GM20000 (cell line): ENCODE data around the gene PRKAG2.
"Not testable (repeated sequence)": the region's sequence is repeated elsewhere in the genome, so short reads cannot be mapped to it uniquely, and the experiment has no call there.

Source experiments
- DNase-seq: peaks from one replicate; pipeline ENCODE4 v3.0.0; 2012; ENCODE audit warnings: low spot score
- TF ChIP-seq, protein P1 (sequence below): IDR thresholded peaks from 2 replicates; pipeline ENCODE4 v1.5.1; 2012; ENCODE audit warnings: mild to moderate bottlenecking, control low read depth; ENCODE audit errors: extremely low read depth, missing control alignments

PRKAG2 gene

DNA sequence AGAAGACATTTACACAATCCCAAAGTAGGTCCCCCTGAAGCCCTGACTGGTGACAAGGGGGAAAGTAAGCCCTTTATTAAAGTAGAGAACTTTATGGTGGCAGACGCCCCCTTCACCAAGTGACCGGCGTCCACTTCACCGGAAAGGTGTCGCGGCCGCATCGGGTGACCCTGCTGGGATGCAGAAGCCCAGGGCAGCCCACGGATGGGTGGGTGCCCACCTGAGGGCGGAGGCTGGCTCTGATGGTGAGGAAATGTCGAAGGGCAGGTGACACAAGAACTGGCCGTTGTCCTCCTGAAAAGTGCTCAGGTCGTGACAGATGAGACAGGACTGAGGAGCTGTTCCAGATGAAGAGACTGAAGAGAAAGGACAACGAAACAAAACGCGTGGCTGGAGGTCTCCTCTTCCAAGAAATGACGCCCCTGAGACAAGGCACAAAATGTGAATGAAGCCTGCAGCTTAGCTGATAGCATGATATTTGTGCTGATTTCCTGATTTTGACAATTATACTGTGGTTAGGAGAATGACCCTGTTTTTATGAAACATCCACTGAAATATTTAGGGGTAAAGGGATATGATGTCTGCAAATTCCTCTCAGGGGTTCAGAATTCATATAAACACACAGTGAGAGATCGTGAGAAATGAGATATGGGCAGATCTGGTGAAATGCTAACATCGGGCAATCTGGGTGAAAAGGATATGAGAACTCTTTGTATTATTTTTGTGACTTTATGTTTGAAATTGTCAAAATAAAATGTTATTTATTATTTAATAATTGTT lies 123.9 kb downstream of the PRKAG2 start:
- TF ChIP-seq, protein P1, sequence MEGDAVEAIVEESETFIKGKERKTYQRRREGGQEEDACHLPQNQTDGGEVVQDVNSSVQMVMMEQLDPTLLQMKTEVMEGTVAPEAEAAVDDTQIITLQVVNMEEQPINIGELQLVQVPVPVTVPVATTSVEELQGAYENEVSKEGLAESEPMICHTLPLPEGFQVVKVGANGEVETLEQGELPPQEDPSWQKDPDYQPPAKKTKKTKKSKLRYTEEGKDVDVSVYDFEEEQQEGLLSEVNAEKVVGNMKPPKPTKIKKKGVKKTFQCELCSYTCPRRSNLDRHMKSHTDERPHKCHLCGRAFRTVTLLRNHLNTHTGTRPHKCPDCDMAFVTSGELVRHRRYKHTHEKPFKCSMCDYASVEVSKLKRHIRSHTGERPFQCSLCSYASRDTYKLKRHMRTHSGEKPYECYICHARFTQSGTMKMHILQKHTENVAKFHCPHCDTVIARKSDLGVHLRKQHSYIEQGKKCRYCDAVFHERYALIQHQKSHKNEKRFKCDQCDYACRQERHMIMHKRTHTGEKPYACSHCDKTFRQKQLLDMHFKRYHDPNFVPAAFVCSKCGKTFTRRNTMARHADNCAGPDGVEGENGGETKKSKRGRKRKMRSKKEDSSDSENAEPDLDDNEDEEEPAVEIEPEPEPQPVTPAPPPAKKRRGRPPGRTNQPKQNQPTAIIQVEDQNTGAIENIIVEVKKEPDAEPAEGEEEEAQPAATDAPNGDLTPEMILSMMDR: no peak
- DNase-seq: no peak

DNA sequence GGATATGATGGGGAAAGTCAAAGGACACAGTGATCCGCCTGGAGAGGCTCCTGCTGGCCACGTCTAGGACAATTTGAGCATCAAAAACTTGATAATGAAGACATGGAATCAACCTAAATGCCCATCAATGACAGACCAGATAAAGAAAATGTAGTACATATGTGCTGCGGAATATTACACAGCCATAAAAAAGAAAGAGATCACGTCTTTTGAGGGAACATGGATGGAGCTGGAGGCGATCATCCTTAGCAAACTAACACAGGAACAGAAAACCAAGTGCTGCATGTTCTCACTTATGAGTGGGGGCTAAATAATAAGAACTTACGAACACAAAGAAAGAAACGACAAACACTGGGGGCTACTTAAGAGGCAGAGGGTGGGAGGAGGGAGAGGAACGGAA lies 124.9 kb downstream of the PRKAG2 start:
- TF ChIP-seq, protein P1: no peak
- DNase-seq: no peak

DNA sequence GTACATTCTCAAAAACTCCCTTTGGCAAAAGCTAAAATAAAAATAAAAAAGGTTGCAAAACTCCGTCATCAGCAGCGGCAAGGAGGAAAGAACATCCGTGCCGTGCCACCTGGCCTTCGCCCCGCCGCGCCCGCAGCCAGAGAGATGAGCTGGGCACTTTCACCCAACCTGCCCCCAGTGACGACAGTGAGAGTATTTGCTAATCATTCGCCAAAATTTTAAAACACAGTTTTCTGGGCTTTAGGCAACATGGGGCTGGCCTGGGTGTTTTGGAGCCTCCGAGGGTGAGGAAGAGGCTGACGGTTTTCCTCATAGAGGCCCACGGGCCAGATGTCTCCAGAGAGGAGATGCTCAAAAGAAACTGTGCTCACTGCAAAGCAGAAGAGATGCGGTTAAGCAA lies 128.2 kb downstream of the PRKAG2 start:
- TF ChIP-seq, protein P1: no peak
- no peak for DNase-seq

DNA sequence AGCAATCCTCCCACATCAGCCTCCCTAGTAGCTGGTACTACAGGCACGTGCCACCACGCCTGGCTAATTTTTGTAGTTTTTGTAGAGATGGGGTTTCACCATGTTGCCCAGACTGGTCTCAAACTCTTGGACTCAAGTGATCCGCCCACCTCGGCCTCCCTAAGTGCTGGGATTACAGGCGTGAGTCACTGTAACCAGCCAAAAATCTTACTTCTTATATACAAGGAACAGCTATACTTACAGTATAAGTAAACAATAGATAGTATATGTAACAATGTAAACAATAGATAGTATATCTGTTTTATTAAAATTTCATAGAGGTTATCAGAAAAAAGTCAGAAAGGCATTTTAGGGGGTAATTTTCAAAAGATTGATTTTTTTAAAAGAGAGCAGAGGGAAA lies 128.9 kb downstream of the PRKAG2 start:
- DNase-seq: not testable (repeated sequence)

DNA sequence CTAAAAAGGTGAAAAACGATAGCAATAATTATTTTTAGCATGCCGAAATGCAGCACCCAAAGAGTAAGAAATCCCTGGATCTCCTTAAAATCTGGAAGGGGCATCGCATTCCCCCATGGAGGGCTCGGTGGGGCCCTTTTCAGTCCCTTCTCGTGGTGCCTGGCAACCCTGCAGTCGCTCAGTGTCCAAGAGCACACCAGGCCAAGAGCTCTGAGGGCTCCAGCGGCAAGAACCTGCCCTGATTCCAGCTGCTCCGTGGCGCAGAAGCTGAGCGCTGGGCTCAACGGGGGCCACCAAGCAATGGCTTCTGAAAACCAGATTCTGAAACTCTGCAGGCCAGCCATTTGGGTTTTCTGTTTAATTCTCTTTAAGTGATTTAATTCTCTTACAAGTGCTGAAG lies 131.2 kb downstream of the PRKAG2 start:
- DNase-seq: no peak
- TF ChIP-seq, protein P1: no peak

DNA sequence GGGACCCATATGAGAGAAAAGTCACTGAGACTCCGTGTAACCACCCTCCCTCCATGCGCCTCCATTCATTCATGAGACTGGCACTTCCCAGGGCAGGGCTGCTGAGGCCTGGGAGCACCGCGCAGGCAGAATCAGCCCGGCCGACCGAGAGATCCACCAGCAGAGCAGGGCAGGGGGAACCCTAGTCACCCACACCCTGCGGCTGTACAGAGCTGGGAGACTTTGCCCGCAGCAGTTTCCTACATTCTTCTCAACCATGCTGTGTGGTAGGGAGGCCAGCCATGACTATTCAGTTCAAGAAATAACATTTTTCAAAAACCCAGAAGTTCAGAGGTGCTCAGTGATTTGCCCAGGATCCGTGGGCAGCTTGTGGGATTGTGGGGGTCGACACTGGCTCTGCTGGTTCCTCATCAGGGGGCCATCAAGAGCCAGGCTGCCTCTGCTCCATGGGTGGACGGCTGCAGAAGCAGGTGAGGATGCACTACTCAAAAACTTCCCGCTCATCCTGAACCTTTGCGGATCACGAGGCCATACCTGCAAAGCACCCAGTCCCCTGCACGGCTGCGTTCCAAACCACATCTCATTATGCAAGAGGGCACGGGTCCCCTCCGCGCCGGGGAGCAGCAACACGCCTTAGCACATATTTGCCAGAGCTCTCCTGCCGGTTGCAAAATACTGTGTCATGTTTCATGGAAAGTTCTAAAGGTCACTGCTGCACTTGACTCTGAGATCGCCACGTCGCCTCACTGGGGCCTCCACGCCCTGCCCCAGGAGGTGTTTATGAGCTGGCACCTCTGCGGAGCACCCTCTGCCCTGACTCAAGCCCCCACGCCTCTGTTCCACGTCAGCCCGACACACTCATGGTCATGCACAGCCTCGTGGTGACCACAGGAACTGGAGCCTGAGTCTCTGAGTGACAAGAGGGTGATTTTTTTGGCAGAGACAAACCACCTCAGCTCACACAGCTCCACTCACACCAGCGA lies 132.0 kb downstream of the PRKAG2 start:
- no peak for DNase-seq
- TF ChIP-seq, protein P1: no peak

DNA sequence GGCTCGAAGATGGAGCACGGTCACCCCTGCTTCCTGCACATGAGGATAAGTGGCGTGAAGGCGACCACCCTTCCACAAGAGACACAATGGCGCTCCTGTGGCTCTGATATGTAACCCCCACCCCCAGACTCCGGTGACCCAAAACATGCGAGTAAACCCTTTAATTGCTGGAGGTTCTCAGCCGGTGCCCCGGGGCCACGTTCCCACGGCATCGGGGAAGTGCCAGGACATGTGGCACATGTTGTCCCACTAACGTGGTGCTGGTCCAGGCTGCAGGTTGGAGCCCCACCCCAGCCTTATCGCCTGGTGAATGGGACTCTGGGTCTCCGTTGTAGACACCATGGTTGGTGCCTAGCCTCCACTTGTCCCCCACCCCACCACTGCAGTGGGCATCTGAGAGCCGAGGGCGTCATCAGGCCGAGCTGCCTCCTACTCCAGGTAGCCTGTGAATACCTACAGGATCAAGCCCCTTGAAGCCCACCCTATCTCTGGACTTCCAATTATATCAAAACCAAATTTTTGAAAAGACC lies 132.8 kb downstream of the PRKAG2 start:
- TF ChIP-seq, protein P1: no peak
- no peak for DNase-seq
